HL-60 (cell line): ENCODE measurements around the gene COPE.

Experiments used
- POLR2AphosphoS5 ChIP-seq: IDR thresholded peaks from 2 replicates; pipeline ENCODE4 v1.6.1; 2012; ENCODE audit warnings: low read depth
- SPI1 ChIP-seq: IDR thresholded peaks from 2 replicates; pipeline ENCODE4 v1.6.1; 2012; ENCODE audit warnings: low read depth, mild to moderate bottlenecking, borderline replicate concordance
- TF ChIP-seq, protein P1 (sequence below): IDR thresholded peaks from one replicate; pipeline ENCODE4 v1.5.1; 2011; ENCODE audit warnings: low read length, control low read depth, inconsistent platforms; ENCODE audit not compliant: insufficient read depth
- TF ChIP-seq, protein P2 (sequence below): IDR thresholded peaks from 2 replicates; pipeline ENCODE4 v1.6.1; 2012; ENCODE audit warnings: low read depth; ENCODE audit not compliant: insufficient replicate concordance

DNA sequence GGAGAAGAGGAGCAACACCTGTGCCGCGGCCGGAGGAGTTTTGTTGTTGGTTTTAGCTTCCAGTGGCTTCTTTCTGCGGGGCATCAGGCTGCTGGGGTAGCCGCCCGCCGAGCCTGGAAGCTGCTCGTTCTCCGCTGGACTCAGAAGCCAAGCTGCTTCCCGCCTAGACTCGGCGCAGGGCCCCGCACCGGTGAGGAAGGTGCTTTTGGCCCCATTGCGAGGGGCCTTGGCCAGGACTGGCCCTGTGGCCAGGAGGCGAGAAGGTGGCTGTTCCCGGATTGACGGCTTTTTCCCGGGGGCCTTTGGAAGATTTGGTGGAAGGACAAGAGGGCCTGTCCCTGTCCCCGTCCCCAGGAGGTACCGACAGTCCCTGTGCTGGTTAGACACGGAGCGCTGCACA is 52.0 kb downstream of the COPE start:
- TF ChIP-seq, protein P1, sequence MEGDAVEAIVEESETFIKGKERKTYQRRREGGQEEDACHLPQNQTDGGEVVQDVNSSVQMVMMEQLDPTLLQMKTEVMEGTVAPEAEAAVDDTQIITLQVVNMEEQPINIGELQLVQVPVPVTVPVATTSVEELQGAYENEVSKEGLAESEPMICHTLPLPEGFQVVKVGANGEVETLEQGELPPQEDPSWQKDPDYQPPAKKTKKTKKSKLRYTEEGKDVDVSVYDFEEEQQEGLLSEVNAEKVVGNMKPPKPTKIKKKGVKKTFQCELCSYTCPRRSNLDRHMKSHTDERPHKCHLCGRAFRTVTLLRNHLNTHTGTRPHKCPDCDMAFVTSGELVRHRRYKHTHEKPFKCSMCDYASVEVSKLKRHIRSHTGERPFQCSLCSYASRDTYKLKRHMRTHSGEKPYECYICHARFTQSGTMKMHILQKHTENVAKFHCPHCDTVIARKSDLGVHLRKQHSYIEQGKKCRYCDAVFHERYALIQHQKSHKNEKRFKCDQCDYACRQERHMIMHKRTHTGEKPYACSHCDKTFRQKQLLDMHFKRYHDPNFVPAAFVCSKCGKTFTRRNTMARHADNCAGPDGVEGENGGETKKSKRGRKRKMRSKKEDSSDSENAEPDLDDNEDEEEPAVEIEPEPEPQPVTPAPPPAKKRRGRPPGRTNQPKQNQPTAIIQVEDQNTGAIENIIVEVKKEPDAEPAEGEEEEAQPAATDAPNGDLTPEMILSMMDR = no peak
- TF ChIP-seq, protein P2, sequence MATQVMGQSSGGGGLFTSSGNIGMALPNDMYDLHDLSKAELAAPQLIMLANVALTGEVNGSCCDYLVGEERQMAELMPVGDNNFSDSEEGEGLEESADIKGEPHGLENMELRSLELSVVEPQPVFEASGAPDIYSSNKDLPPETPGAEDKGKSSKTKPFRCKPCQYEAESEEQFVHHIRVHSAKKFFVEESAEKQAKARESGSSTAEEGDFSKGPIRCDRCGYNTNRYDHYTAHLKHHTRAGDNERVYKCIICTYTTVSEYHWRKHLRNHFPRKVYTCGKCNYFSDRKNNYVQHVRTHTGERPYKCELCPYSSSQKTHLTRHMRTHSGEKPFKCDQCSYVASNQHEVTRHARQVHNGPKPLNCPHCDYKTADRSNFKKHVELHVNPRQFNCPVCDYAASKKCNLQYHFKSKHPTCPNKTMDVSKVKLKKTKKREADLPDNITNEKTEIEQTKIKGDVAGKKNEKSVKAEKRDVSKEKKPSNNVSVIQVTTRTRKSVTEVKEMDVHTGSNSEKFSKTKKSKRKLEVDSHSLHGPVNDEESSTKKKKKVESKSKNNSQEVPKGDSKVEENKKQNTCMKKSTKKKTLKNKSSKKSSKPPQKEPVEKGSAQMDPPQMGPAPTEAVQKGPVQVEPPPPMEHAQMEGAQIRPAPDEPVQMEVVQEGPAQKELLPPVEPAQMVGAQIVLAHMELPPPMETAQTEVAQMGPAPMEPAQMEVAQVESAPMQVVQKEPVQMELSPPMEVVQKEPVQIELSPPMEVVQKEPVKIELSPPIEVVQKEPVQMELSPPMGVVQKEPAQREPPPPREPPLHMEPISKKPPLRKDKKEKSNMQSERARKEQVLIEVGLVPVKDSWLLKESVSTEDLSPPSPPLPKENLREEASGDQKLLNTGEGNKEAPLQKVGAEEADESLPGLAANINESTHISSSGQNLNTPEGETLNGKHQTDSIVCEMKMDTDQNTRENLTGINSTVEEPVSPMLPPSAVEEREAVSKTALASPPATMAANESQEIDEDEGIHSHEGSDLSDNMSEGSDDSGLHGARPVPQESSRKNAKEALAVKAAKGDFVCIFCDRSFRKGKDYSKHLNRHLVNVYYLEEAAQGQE = no peak
- no peak for TF ChIP-seq POLR2AphosphoS5
- no peak for TF ChIP-seq SPI1
